Pancreas (tissue), 10 donors: ENCODE measurements around the gene HRH3. TPM values are rescaled to one million over a fixed set of nuclear protein-coding genes. Genes with fewer than 3 reads are reported as not detected.

ENCODE experiments used
- ATAC-seq, 4 donors: fragments of 200-7000 bp; cut with Tn5 transposase; one replicate each; pipeline versions ENCODE4 v1.8.0 to v1.9.1; 2020; ENCODE audit warnings: mild to moderate bottlenecking in 4 of 4, moderate library complexity in 4 of 4
- DNase-seq, 6 donors: peaks; one replicate each; pipeline ENCODE4 v3.0.0-alpha.2; 2020
- FAIRE-seq: peaks from 2 replicates; lab custom pipeline; 2012; peaks lifted over from hg19 to GRCh38; lab: Jason Lieb, UNC
- H3K27ac ChIP-seq, 4 donors: fragments of 200-600 bp; sonication (generic); 1 replicate in 3 of 4; 2 replicates in 1 of 4; pipeline versions ENCODE4 v1.5.0 to v1.8.0; 2020
- H3K27me3 ChIP-seq, 4 donors: fragments of 200-600 bp; one replicate each; pipeline ENCODE4 v1.8.0; 2021
- H3K36me3 ChIP-seq, 3 donors: fragments of 200-600 bp; sonication (generic) in 1 of 3; one replicate each; pipeline versions ENCODE4 v1.5.0 to v1.8.0; 2020 to 2021
- H3K4me1 ChIP-seq, 3 donors: fragments of 200-600 bp; one replicate each; pipeline ENCODE4 v1.8.0; 2021
- H3K4me3 ChIP-seq, 4 donors: fragments of 200-600 bp; sonication (generic) in 2 of 4; one replicate each; pipeline versions ENCODE4 v1.5.0 to v1.8.0; 2020 to 2021
- H3K9me3 ChIP-seq, 4 donors: fragments of 200-600 bp; one replicate each; pipeline ENCODE4 v1.8.0; 2021
- CTCF ChIP-seq, 4 donors: fragments of 200-600 bp; sonication (generic) in 3 of 4; IDR thresholded peaks; one replicate each; pipeline versions ENCODE4 v1.5.0 to v1.8.0; 2021; ENCODE audit warnings: antibody characterized with exemption in 4 of 4
- WGBS, 2 donors: extraction: QIAGEN DNeasy Blood & Tissue Kit; methylation state at CpG; one replicate each; pipeline ENCODE4 v1.1.7; 2013; 5-methylcytosine and 5-hydroxymethylcytosine counted together
- intact Hi-C, 3 donors: fragments of 100-400 bp; cut with DNase I; formaldehyde crosslinking; loops; one replicate each; pipeline versions ENCODE4 v1.11.1 to v1.14.2; 2022
- polyA plus RNA-seq, 2 donors: library from polyadenylated mRNA; stranded (reverse); fragments of 200-250 nt; gene quantifications; one replicate each; pipeline ENCODE4 v1.2.3, GENCODE V29; 2013
- total RNA-seq, 6 donors: library from RNA; stranded (reverse); fragmentation: NEBNext Ultra II Directional in 4 of 6; extraction: Animal tissue kit (Norgen Biotek cat#: 25700) in 4 of 6; gene quantifications; one replicate each; pipeline versions ENCODE4 v1.2.1 to v1.2.4, GENCODE V29; 2021 to 2023
- donor health status: healthy with polysubstance abuse.
- donor health status: DM: no; HTN: no; CAD: no; lungs with moderate emphysema.
- donor health status: DM: no; HTN: no; CAD: no.
- donor health status: control.
- donor health status: control.
- donor health status: Bipolar disorder and iron deficiency.
- donor health status: DM: yes; HTN: yes; CAD: no.
- donor health status: DM: no; HTN: no; CAD: no.
- donor health status: DM: no; HTN: no; CAD: no.
- donor health status: DM: yes; HTN: yes; CAD: no.

HRH3 gene
- total and polyA plus RNA-seq, 8 donors: 0.02 to 0.08 (median 0.04) TPM; not detected in 5

DNA sequence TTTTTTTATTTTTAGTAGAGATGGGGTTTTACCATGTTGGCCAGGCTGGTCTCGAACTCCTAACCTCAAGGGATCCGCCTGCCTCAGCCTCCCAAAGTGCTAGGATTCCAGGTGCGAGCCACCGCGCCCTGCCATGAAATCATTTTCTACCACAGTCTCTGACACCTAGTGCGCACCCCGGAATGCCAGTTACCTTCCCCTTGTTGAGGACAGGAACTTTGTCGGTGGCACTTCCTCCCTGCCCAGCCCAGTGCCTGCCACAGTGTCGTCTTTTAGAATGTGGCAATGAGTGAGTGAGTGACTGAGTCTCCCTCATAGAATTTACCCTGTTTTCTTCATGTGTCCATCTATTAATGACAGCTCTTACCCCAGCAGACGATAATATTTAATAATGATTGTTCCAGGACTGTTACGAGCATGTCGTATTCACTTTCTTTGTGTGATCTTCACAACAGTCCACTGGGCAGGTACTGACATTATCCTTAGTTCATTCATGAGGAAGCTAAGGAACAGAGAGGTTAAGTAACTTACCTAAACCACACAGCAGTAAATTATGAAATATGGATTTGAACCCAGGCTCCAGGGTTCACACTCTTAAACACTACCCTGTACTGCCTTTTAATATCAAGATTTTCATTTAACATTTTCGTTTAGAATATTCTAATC is 20.1 kb upstream of the HRH3 start:
- Histone ChIP-seq H3K4me3 (peak overlapping the region in 3 of 4 donors; percentile 53 to 70 (median 66)), H3K4me1 (peaks cover 46 to 55% (median 49%) of the 10 kb centered on the region in 3 donors), H3K27ac (no peak overlapping the region), H3K27me3 (no peaks in the 10 kb centered on the region), H3K36me3 (no peaks in the 10 kb centered on the region), H3K9me3 (no peaks in the 10 kb centered on the region)
- FAIRE-seq (no peak), ATAC-seq (no peak), DNase-seq (peak in 2 of 6 donors; percentile 29 to 37)
- 53 to 59% methylated on average over 13 of the region's 13 CpGs for WGBS, 2 donors
- intact Hi-C loops: no loop called here
- TF ChIP-seq CTCF (IDR thresholded peaks at IDR 0.05): no peak

DNA sequence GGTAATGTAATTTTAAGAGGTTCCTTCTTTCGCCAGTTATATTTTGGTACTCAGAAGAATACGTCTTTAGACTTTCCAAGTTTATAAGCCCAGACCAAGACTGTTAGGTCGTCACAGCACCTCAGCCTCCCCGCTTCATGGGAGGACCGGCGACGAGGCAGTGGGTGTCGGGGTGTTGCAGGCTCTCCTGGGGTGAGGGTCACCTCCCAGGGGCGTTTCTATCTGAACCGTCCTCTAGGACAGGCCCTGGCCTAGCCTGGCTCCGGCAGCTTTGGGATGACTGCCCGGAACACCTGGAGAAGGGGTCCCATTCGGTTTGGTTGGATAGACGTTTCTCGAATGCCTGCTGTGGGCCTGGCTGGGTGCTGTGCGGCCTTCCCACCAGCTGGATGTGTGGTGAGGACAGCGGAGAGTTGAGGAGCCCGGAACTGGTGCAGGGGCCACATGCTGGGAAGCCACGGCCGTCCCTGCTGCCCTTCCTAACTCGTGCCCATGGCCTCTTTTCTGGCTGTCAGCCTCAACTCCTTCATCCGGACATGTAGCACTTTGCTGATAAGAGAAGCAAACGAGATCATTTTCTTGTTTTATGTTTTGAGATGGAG is 19.3 kb upstream of the HRH3 start:
- Histone ChIP-seq H3K27me3 (no peaks in the 10 kb centered on the region), H3K9me3 (no peaks in the 10 kb centered on the region), H3K27ac (peak overlapping the region; percentile 83 to 86 (median 85)), H3K4me1 (peaks cover 44 to 56% (median 45%) of the 10 kb centered on the region in 3 donors), H3K4me3 (peak overlapping the region; percentile 15 to 70 (median 60)), H3K36me3 (no peaks in the 10 kb centered on the region)
- DNase-seq: peak in 4 of 6 donors; percentile 33 to 76 (median 58)
- no peak for TF ChIP-seq CTCF (IDR thresholded peaks at IDR 0.05)
- no peak for FAIRE-seq
- 8 to 12% methylated on average over 23 of the region's 23 CpGs for WGBS, 2 donors
- ATAC-seq: peak in 3 of 4 donors; percentile 4 to 6 (median 5)
- intact Hi-C loops: no loop called here

GRCh38 chr20:62238569-62239277 is 18.6 kb upstream of the HRH3 start:
- Histone ChIP-seq H3K9me3 (no peaks in the 10 kb centered on the region), H3K27ac (peak overlapping the region; percentile 83 to 86 (median 85)), H3K27me3 (no peaks in the 10 kb centered on the region), H3K4me3 (peak overlapping the region; percentile 15 to 70 (median 60)), H3K36me3 (no peaks in the 10 kb centered on the region), H3K4me1 (peaks cover 37 to 52% (median 38%) of the 10 kb centered on the region in 3 donors)
- no peak for FAIRE-seq
- intact Hi-C loops: no loop called here
- ATAC-seq: peak; percentile 9 to 27 (median 10)
- WGBS, 2 donors: 0 to 1% methylated on average over 30 to 70 of the region's 70 CpGs
- TF ChIP-seq CTCF (IDR thresholded peaks at IDR 0.05): no peak
- peak in 4 of 6 donors; percentile 57 to 78 (median 64) for DNase-seq

DNA sequence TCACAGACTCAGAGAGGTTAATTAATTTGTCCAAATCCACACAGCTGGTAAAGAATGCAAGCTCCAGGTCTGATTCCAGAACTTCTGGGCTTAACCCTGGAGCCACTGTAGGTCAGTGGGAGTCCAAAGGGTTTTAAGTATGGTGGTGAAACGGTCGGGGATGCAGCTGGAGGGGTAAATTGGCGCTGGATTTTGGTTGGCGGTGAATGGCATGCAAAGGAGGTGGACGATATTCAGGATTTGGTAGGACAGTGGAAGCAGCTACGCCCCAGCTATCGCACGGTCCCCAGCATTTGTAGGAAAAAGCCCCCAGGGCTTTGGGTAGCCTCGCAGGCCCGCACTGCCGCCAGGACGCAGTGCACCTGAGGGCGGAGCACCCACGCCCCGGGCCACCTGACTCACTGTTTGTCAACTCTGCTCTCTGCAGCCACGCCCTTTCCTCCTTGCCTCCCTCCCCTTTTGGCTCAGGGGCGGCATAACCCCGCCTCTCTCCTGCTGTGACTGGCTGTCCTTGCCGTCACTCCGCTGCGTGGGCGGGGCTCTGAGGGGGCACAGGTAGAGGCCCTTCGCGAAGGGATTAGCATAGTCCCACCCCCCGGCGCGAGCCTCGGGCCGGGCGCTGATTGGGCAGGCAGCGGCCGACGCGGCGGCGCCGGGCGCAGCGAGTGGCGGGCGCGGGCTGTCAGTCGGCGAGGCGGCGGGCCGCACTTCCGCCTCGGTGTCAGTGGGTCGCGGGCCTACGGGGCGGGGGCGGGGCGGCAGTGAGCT is 17.9 kb upstream of the HRH3 start, which contains the start of gene OSBPL2:
TSS of gene OSBPL2 (plus strand) at position 721 of the 768 bp plus-strand sequence. CDS start 17,664 bp downstream, outside the sequence.
- Histone ChIP-seq H3K4me3 (peak within 1 kb of the TSS; percentile 15 to 70 (median 60)), H3K27ac (peak within 1 kb of the TSS; percentile 83 to 86 (median 85)), H3K27me3 (no peaks in the 10 kb centered on the region), H3K4me1 (peaks cover 31 to 48% (median 31%) of the 10 kb centered on the region in 3 donors), H3K9me3 (no peaks in the 10 kb centered on the region), H3K36me3 (no peaks in the 10 kb centered on the region)
- WGBS, 2 donors: 2% methylated on average over 46 to 55 of the region's 55 CpGs
- DNase-seq (peak; percentile 99 to 100 (median 100)), FAIRE-seq (no peak), ATAC-seq (peak; percentile 91 to 97 (median 92))
- no peak for TF ChIP-seq CTCF (IDR thresholded peaks at IDR 0.05)
- intact Hi-C loops: no loop called here
